NT2/D1 (cell line): ENCODE data around the gene CAMK1D.

ENCODE experiments used
- SUZ12 ChIP-seq: IDR thresholded peaks from 2 replicates; pipeline ENCODE4 v1.6.1; 2011; ENCODE audit not compliant: insufficient read length, insufficient read depth; ENCODE audit errors: extremely low read depth
- YY1 ChIP-seq: IDR thresholded peaks from 2 replicates; pipeline ENCODE4 v1.6.1; 2011; ENCODE audit not compliant: insufficient read length, insufficient read depth
- ZNF274 ChIP-seq: IDR thresholded peaks from 2 replicates; pipeline ENCODE4 v1.6.1; 2011; ENCODE audit warnings: mild to moderate bottlenecking, low read depth, low read length

DNA sequence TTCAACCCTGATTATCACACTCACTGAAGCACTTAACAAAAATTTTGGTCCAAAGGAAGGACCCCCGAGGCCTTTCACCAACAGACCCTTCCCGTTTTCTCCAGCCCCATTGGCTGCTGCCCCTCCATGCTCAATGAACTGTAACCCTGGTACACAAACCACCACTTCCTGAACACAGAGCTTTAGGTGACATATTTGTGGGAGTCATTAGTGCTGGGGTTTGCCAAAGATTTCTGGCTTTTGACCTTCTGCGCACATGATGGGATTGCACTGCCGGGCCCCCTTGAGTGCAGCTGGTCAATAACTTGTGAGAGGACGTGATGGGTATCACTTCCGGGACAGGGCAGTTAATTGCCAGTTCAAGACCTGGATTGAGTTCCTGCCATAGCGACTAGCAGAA, 9.0 kb upstream of the CAMK1D start:
- no peak for TF ChIP-seq SUZ12
- TF ChIP-seq YY1: no peak
- TF ChIP-seq ZNF274: no peak
